Activated CD4-positive, alpha-beta memory T cell treated with anti-CD3 and anti-CD28 coated beads for 36 hours (primary cell): ENCODE measurements around the gene STAB2. TPM values are rescaled to one million over a fixed set of nuclear protein-coding genes. Genes with fewer than 3 reads are reported as not detected.

ENCODE experiments used
- CTCF ChIA-PET: fragments of 350-600 bp; sonication (Branson Sonifier 250); formaldehyde crosslinking; loops from one replicate; lab custom pipeline; 2021; ENCODE audit warnings: antibody characterized with exemption, inconsistent platforms; lab: Charles Lee
- POLR2A ChIA-PET: fragments of 350-600 bp; sonication (Branson Sonifier 250); formaldehyde crosslinking; loops from one replicate; lab custom pipeline; 2021; ENCODE audit warnings: antibody characterized with exemption; lab: Charles Lee
- DNase-seq: peaks from one replicate; pipeline ENCODE4 v3.0.0-alpha.2; 2020
- H3K27ac Mint-ChIP-seq: one replicate; pipeline ENCODE4 v1.8.0; 2021; ENCODE audit warnings: mixed read lengths
- H3K27me3 Mint-ChIP-seq: one replicate; pipeline ENCODE4 v1.8.0; 2021; ENCODE audit warnings: mixed read lengths
- H3K36me3 Mint-ChIP-seq: one replicate; pipeline ENCODE4 v1.8.0; 2021; ENCODE audit warnings: mixed read lengths
- H3K4me1 Mint-ChIP-seq: one replicate; pipeline ENCODE4 v1.8.0; 2021; ENCODE audit warnings: low read depth, mixed read lengths
- H3K4me3 Mint-ChIP-seq: one replicate; pipeline ENCODE4 v1.8.0; 2021; ENCODE audit warnings: mild to moderate bottlenecking, mixed read lengths
- H3K9me3 Mint-ChIP-seq: one replicate; pipeline ENCODE4 v1.8.0; 2021; ENCODE audit warnings: mixed read lengths
- intact Hi-C: fragments of 100-400 bp; cut with micrococcal nuclease; formaldehyde crosslinking; loops from one replicate; pipeline ENCODE4 v1.15.1; 2023
- total RNA-seq, 2 experiments: library from RNA; stranded (reverse); gene quantifications; one replicate each; pipeline ENCODE4 v1.2.3, GENCODE V29; 2021

STAB2 gene, protein sequence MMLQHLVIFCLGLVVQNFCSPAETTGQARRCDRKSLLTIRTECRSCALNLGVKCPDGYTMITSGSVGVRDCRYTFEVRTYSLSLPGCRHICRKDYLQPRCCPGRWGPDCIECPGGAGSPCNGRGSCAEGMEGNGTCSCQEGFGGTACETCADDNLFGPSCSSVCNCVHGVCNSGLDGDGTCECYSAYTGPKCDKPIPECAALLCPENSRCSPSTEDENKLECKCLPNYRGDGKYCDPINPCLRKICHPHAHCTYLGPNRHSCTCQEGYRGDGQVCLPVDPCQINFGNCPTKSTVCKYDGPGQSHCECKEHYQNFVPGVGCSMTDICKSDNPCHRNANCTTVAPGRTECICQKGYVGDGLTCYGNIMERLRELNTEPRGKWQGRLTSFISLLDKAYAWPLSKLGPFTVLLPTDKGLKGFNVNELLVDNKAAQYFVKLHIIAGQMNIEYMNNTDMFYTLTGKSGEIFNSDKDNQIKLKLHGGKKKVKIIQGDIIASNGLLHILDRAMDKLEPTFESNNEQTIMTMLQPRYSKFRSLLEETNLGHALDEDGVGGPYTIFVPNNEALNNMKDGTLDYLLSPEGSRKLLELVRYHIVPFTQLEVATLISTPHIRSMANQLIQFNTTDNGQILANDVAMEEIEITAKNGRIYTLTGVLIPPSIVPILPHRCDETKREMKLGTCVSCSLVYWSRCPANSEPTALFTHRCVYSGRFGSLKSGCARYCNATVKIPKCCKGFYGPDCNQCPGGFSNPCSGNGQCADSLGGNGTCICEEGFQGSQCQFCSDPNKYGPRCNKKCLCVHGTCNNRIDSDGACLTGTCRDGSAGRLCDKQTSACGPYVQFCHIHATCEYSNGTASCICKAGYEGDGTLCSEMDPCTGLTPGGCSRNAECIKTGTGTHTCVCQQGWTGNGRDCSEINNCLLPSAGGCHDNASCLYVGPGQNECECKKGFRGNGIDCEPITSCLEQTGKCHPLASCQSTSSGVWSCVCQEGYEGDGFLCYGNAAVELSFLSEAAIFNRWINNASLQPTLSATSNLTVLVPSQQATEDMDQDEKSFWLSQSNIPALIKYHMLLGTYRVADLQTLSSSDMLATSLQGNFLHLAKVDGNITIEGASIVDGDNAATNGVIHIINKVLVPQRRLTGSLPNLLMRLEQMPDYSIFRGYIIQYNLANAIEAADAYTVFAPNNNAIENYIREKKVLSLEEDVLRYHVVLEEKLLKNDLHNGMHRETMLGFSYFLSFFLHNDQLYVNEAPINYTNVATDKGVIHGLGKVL (N-terminal part only)
- total RNA-seq: not detected

DNA sequence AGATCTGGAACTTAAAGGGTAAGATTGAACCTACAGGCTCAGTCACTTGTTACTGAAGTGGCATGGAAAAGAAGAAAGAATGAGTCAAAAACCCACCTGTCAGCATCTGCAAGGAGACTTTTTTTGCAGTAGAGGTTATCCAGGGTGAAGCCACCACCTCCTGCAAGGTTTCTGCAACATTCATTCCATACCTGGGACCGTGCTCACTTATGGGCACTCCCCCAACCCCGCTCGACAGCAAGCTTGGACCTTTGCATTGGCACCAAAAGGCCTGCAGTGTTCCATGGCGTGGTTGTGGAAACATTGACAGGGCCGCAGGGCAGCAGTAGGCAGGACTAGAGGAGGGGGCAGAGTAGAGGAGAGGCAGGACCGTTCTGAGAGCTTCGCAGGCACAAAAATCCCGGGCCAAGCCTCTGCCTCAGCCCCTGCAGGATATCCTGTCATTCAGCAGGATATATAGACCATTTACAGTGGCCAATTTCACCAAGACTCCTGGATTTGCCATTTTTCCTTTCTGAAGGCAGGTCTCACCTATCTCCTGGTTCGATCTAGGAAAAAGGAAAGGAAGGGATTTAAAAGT, at the start of gene STAB2:
Gene STAB2, plus strand, starts transcription at position 483 of the 580 bp plus-strand sequence. CDS start 204 bp downstream, outside the sequence.
- POLR2A ChIA-PET: no interaction called here
- intact Hi-C loops: no loop called here

DNA sequence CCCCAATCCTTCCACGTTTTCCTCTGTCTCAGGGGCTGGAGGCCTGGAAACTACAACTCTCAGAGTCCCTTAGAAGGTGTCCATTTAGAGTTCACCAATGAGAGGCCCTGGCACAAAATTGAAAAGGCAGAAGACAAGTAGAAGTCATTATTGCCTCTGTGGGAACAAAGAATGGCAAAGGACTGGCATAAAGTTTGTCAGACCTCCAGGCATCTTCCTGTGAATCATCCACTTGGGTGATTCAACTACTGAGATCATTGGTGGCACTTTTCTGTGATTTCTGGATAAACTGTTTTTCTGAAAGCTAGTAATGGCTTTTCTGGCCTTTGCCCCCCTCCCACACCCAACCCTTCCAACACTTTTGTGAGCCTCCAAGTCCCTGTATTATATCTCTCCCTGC, 48.7 kb upstream of the STAB2 start:
- no peaks in the 10 kb centered on the region for H3K36me3 Mint-ChIP-seq
- H3K4me1 Mint-ChIP-seq: peaks cover 11% of the 10 kb centered on the region
- ChIA-PET CTCF (interaction anchor here (2.8 kb wide), 1 partner anchor 10 kb away, joined by 12 read pairs; no protein-coding TSS in a partner anchor), POLR2A (no interaction called here)
- no peak overlapping the region for H3K27ac Mint-ChIP-seq
- no peak overlapping the region for H3K4me3 Mint-ChIP-seq
- DNase-seq: peak; percentile 14
- H3K9me3 Mint-ChIP-seq: no peaks in the 10 kb centered on the region
- H3K27me3 Mint-ChIP-seq: peaks cover 3% of the 10 kb centered on the region
- intact Hi-C loops: no loop called here

More for the DNA sequence above, at the start of gene STAB2:
- no peak within 1 kb of the TSS for H3K4me3 Mint-ChIP-seq
- CTCF ChIA-PET: interaction anchor here (0.6 to 1.3 kb wide), 2 partner anchors 12 to 39 kb away, joined by 3 read pairs; no protein-coding TSS in a partner anchor
- H3K4me1 Mint-ChIP-seq: no peaks in the 10 kb centered on the region
- no peak for DNase-seq
- no peaks in the 10 kb centered on the region for H3K9me3 Mint-ChIP-seq
- H3K27ac Mint-ChIP-seq: no peak within 1 kb of the TSS
- H3K36me3 Mint-ChIP-seq: no peaks in the 10 kb centered on the region
- peaks cover 1% of the 10 kb centered on the region for H3K27me3 Mint-ChIP-seq

DNA sequence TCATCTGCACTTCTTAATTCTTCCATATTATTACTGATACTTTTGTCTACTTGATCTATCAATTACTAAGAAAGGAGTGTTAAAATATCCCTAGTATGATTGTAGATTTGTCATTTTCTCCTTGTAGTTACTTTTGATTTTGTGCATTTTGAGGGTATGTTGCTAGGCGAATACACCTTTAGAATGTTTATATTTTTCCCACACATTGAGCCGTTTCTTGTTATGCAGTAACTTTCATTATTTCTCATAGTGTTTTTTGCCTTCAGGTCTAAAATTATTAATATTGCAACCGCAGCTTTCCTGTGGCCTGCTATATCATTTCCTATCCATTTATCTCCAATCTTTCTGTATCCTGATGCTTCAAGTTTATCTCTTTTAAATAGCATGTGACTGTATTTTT, 46.8 kb upstream of the STAB2 start:
- Mint-ChIP-seq H3K27me3 (no peaks in the 10 kb centered on the region), H3K9me3 (no peaks in the 10 kb centered on the region), H3K27ac (no peak overlapping the region), H3K36me3 (no peaks in the 10 kb centered on the region), H3K4me1 (peaks cover 11% of the 10 kb centered on the region), H3K4me3 (no peak overlapping the region)
- DNase-seq: no peak
- ChIA-PET POLR2A (no interaction called here), CTCF (no interaction called here)
- intact Hi-C loops: loop anchor here (1.0 to 10.0 kb wide), 2 partner anchors 35 to 1056 kb away; partner anchors contain the start of gene IGF1

DNA sequence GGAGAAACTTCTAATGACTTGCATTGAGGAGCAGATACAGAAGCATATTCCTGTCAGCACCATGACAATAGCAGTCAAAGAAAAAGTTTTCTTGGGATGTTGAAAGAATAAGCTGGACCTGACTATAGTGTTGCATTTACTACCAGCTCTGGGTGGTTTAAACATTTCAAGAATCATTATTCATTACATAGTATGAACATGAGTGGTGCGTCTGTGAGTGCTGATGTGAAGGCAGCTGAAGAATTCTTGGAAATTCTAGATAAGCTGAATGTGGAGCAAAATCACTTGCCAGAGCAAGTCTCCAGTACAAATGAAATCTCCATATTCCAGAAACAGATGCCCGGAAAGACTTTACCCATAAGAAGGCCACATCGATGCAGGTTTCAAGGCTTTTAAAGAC, 45.0 kb upstream of the STAB2 start:
- DNase-seq: no peak
- ChIA-PET CTCF (interaction anchor here (2.0 kb wide), 1 partner anchor 594 kb away, joined by 9 read pairs; no protein-coding TSS in a partner anchor), POLR2A (no interaction called here)
- peaks cover 11% of the 10 kb centered on the region for H3K4me1 Mint-ChIP-seq
- intact Hi-C loops: loop anchor here (10.0 kb wide), 1 partner anchor 1057 kb away; the partner anchor contains the start of gene IGF1
- H3K27ac Mint-ChIP-seq: no peak overlapping the region
- no peaks in the 10 kb centered on the region for H3K36me3 Mint-ChIP-seq
- H3K4me3 Mint-ChIP-seq: no peak overlapping the region
- no peaks in the 10 kb centered on the region for H3K9me3 Mint-ChIP-seq
- peaks cover 6% of the 10 kb centered on the region for H3K27me3 Mint-ChIP-seq

DNA sequence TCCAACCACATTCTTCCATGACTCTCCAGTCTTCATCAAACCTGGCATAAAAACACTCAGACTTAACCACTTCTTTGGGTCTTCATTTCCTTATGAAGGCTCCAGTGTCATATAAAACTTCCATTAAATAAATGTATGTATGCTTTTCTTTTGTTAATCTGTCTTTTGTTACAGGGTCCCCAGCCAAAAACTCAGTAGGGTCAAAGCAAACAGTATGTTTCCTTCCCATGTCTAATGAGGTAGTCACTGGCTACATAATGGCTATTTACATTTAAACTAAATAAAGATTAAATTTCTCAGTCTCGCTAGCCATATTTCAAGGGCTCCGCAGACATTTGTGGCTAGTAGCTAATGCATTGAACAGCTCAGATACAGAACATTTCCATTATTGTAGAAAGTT, 40.1 kb upstream of the STAB2 start:
- Mint-ChIP-seq H3K36me3 (no peaks in the 10 kb centered on the region), H3K9me3 (no peaks in the 10 kb centered on the region), H3K4me3 (no peak overlapping the region), H3K27me3 (peaks cover 10% of the 10 kb centered on the region), H3K4me1 (peaks cover 11% of the 10 kb centered on the region), H3K27ac (no peak overlapping the region)
- no peak for DNase-seq
- ChIA-PET CTCF (interaction anchor here (0.7 to 6.1 kb wide), 6 partner anchors 9 to 664 kb away, joined by 3 to 83 read pairs (median 22); partner anchors contain the start of gene C12orf42), POLR2A (no interaction called here)
- intact Hi-C loops: loop anchor here (5.0 to 10.0 kb wide), 2 partner anchors 220 to 1062 kb away; partner anchors contain the start of gene IGF1

DNA sequence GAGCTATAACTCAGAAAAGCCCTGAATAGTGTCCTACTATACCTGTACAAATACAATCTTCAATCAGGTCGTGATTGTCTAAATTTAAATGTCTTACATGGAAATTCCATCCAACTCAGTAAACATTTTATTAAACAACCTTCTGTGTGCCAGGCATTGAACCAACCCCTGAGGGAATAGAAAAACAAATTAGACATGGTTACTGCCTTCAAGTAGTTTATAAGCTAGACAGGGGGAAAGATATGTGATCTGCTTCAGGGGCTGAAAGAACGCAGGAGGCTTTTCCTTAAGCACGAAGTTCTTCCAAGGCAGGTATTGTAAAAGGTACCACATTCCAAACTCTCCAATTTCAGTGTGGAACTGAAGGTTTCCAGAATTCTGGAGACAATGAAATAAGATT, 39.7 kb upstream of the STAB2 start:
- ChIA-PET POLR2A (no interaction called here), CTCF (interaction anchor here (1.3 to 6.1 kb wide), 6 partner anchors 10 to 664 kb away, joined by 3 to 83 read pairs (median 22); partner anchors contain the start of gene C12orf42)
- Mint-ChIP-seq H3K4me3 (no peak overlapping the region), H3K36me3 (no peaks in the 10 kb centered on the region), H3K27ac (no peak overlapping the region), H3K27me3 (peaks cover 11% of the 10 kb centered on the region), H3K4me1 (peaks cover 11% of the 10 kb centered on the region), H3K9me3 (no peaks in the 10 kb centered on the region)
- intact Hi-C loops: loop anchor here (5.0 to 10.0 kb wide), 2 partner anchors 220 to 1063 kb away; partner anchors contain the start of gene IGF1
- DNase-seq: no peak

DNA sequence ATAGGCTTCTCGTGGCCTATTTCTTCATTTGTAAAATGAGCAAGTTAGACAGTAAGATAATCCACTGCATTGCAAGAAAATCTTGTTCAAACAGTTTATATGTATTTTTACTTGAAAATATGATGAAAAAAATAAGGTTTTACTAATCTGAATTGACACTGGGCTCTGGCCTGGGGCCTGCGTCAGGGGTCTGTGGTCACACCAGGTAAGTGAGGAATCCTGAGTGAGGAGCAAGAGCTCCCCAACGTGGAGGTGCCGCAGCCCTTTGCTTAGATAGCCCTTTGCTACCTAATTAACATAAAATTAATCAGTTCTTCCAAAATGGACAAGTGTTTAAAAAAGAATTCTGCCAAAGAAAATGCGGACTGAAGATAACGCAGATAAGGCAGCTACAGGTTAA, 39.1 kb upstream of the STAB2 start:
- Mint-ChIP-seq H3K27ac (no peak overlapping the region), H3K9me3 (no peaks in the 10 kb centered on the region), H3K36me3 (no peaks in the 10 kb centered on the region), H3K4me3 (no peak overlapping the region), H3K27me3 (peaks cover 15% of the 10 kb centered on the region), H3K4me1 (peaks cover 11% of the 10 kb centered on the region)
- CTCF ChIA-PET: interaction anchor here (0.6 to 6.1 kb wide), 21 partner anchors 10 to 677 kb away, joined by 3 to 83 read pairs (median 4); partner anchors contain the start of gene C12orf42
- intact Hi-C loops: loop anchor here (1.0 to 10.0 kb wide), 5 partner anchors 52 to 1063 kb away; partner anchors contain the start of gene IGF1
- no peak for DNase-seq
- POLR2A ChIA-PET: no interaction called here

DNA sequence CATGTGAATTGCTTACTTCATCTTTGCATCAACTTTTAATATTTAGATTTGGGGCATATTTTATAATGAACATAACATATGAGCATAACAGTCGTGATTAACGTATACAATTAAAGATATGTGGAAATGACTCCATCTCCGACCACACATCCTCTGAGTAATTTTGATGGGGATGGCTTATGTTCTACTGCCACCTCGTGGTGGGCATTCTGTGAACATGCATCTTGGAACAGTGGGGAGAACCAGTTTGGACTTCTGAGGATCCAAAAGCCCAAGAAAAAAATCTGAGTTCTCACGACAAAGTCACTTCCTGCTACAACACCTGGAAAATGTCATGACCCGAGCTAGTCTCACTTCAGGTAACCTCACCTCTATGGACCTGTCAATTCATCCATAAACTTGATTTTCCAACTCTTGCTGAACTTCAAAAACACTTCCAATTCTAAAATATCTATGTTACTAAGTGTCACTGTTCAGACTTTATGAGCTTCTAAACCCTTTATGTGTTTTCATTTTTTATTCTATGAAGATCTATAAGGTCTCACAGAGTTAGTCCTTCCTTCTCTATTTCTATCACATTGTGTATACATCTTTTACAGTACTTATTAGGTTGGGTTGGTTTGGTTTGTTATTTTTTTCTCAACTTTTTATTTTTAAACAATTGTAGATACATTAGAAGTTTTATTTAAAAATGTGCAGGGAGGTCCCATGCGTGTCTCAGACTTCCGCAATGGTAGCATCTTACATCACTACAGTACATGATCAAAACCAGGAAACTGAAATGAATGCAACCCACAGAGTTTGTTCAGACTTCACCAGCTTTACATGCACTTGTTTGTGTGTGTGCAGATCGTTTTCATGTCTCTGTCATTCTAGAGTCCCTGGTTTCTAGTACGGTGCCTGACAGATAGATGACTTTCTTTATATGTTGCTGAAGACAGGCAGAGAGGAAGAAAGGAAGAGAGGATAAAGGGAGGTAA, 38.2 kb upstream of the STAB2 start:
- H3K4me3 Mint-ChIP-seq: no peak overlapping the region
- POLR2A ChIA-PET: no interaction called here

DNA sequence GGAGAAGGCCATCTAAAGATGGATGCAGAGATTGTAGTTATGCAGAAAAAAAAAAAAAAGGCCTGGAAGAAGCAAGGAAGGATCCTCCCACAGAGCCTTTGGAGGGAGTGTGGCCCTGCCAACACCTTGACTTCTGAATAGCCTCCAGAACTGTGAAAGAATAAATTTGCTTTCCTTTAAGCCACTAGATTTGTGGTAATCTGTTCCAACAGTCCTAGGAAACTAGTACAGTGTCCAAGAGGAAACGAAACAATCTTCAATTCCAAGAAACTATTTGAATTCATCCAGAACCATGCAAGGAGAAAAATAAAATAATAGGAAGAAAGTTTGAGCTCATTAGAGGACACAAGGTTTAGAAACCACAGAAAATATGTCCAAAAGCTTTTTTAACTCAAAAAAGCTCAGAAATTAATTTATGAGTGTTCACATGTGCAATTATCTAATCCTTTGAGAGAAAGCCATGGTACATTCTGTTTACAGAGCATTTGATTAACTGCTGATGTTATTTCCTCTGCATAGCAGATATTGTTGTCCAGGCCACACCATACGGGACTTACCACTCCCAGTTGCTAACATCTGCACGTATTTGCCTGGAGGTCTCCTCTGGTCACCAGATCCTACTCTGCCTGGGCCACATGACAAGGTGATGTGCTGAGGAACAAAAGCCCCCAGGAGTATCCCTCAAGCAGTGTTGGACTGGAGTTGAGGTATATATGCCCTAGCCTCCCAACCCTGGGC, 30.0 kb upstream of the STAB2 start:
- no peaks in the 10 kb centered on the region for H3K9me3 Mint-ChIP-seq
- no peaks in the 10 kb centered on the region for H3K36me3 Mint-ChIP-seq
- intact Hi-C loops: no loop called here
- peaks cover 14% of the 10 kb centered on the region for H3K27me3 Mint-ChIP-seq
- no peak overlapping the region for H3K27ac Mint-ChIP-seq
- DNase-seq: no peak
- H3K4me1 Mint-ChIP-seq: no peaks in the 10 kb centered on the region
- no peak overlapping the region for H3K4me3 Mint-ChIP-seq
- POLR2A ChIA-PET: no interaction called here
- CTCF ChIA-PET: no interaction called here

More for the DNA sequence above, 38.2 kb upstream of the STAB2 start:
- CTCF ChIA-PET: interaction anchor here (0.6 to 6.1 kb wide), 24 partner anchors 11 to 1203 kb away, joined by 3 to 83 read pairs (median 4); partner anchors contain the start of gene C12orf42
- peaks cover 11% of the 10 kb centered on the region for H3K4me1 Mint-ChIP-seq
- no peaks in the 10 kb centered on the region for H3K9me3 Mint-ChIP-seq
- intact Hi-C loops: loop anchor here (1.0 to 10.0 kb wide), 6 partner anchors 44 to 1064 kb away; partner anchors contain the start of gene IGF1
- DNase-seq: peak; percentile 81
- peaks cover 18% of the 10 kb centered on the region for H3K27me3 Mint-ChIP-seq
- H3K27ac Mint-ChIP-seq: peak overlapping the region; percentile 44
- no peaks in the 10 kb centered on the region for H3K36me3 Mint-ChIP-seq
